Hepatocyte (in vitro differentiated cells): ENCODE measurements around the gene PGP. TPM values are rescaled to one million over a fixed set of nuclear protein-coding genes. Genes with fewer than 3 reads are reported as not detected.

Experiments
- DNase-seq: peaks from one replicate; pipeline ENCODE4 v3.0.0-alpha.2; 2016; ENCODE audit warnings: low spot score
- H2AFZ ChIP-seq: fragments of 200-600 bp; sonication (generic); 2 replicates; pipeline ENCODE4 v1.6.0; 2016; ENCODE audit warnings: antibody characterized with exemption, mild to moderate bottlenecking
- H3K27ac ChIP-seq: fragments of 200-600 bp; sonication (generic); 2 replicates; pipeline ENCODE4 v1.5.1; 2016; ENCODE audit warnings: mild to moderate bottlenecking
- H3K27me3 ChIP-seq: fragments of 200-600 bp; sonication (generic); 2 replicates; pipeline ENCODE4 v1.6.1; 2016
- H3K36me3 ChIP-seq: fragments of 200-600 bp; sonication (generic); replicated peaks from 2 replicates; pipeline ENCODE4 v1.5.1; 2016; ENCODE audit warnings: low read depth; ENCODE audit not compliant: insufficient read depth
- H3K4me1 ChIP-seq: fragments of 200-600 bp; sonication (generic); 2 replicates; pipeline ENCODE4 v1.5.1; 2016; ENCODE audit warnings: mild to moderate bottlenecking, moderate library complexity; ENCODE audit not compliant: insufficient read depth
- H3K4me2 ChIP-seq: fragments of 200-600 bp; sonication (generic); 2 replicates; pipeline ENCODE4 v1.6.0; 2016
- H3K4me3 ChIP-seq: fragments of 200-600 bp; sonication (generic); 2 replicates; pipeline ENCODE4 v1.5.1; 2016; ENCODE audit warnings: mild to moderate bottlenecking
- H3K79me2 ChIP-seq: fragments of 200-600 bp; sonication (generic); 2 replicates; pipeline ENCODE4 v1.6.0; 2017; ENCODE audit warnings: mild to moderate bottlenecking
- H3K9me2 ChIP-seq: fragments of 200-600 bp; sonication (generic); replicated peaks from 2 replicates; pipeline ENCODE4 v1.6.0; 2017; ENCODE audit warnings: mild to moderate bottlenecking; ENCODE audit not compliant: insufficient read depth
- H3K9me3 ChIP-seq: fragments of 200-600 bp; sonication (generic); 2 replicates; pipeline ENCODE4 v1.5.1; 2016; ENCODE audit warnings: low read depth, mild to moderate bottlenecking
- H4K20me1 ChIP-seq: fragments of 200-600 bp; sonication (generic); 2 replicates; pipeline ENCODE4 v1.6.0; 2016; ENCODE audit warnings: mild to moderate bottlenecking; ENCODE audit not compliant: insufficient read depth, poor library complexity, severe bottlenecking
- EZH2 ChIP-seq: fragments of 200-600 bp; sonication (generic); IDR thresholded peaks from 2 replicates; pipeline ENCODE4 v1.6.1; 2016; ENCODE audit warnings: antibody characterized with exemption, mild to moderate bottlenecking, borderline replicate concordance
- EZH2phosphoT487 ChIP-seq: fragments of 200-600 bp; sonication (generic); IDR thresholded peaks from one replicate; pipeline ENCODE4 v1.6.1; 2018; ENCODE audit warnings: antibody characterized with exemption, mild to moderate bottlenecking, low read depth, moderate library complexity; ENCODE audit not compliant: unreplicated experiment, severe bottlenecking
- WGBS: methylation state at CpG from one replicate; pipeline ENCODE4 v1.1.6; 2016; ENCODE audit warnings: low lambda C conversion rate; ENCODE audit errors: missing lambda C conversion rate; 5-methylcytosine and 5-hydroxymethylcytosine counted together
- polyA plus RNA-seq: library from polyadenylated mRNA; unstranded; fragments of >200 nt; fragmentation: Nextera tagmentation; extraction: Ambion mirVana; gene quantifications from 2 replicates; pipeline ENCODE4 v1.2.1, GENCODE V29; 2016
- total RNA-seq: library from RNA; depleted of rRNA; stranded (reverse); fragments of >200 nt; gene quantifications from 2 replicates; pipeline ENCODE4 v1.2.3, GENCODE V29; 2014
- TF ChIP-seq, protein P1 (sequence below): fragments of 200-600 bp; sonication (generic); IDR thresholded peaks from 2 replicates; pipeline ENCODE4 v1.5.1; 2016; ENCODE audit warnings: antibody characterized with exemption, mild to moderate bottlenecking; ENCODE audit not compliant: poor library complexity

PGP gene
- total and polyA plus RNA-seq, 2 experiments from 2014 or later: 20.6 to 38.0 TPM

DNA sequence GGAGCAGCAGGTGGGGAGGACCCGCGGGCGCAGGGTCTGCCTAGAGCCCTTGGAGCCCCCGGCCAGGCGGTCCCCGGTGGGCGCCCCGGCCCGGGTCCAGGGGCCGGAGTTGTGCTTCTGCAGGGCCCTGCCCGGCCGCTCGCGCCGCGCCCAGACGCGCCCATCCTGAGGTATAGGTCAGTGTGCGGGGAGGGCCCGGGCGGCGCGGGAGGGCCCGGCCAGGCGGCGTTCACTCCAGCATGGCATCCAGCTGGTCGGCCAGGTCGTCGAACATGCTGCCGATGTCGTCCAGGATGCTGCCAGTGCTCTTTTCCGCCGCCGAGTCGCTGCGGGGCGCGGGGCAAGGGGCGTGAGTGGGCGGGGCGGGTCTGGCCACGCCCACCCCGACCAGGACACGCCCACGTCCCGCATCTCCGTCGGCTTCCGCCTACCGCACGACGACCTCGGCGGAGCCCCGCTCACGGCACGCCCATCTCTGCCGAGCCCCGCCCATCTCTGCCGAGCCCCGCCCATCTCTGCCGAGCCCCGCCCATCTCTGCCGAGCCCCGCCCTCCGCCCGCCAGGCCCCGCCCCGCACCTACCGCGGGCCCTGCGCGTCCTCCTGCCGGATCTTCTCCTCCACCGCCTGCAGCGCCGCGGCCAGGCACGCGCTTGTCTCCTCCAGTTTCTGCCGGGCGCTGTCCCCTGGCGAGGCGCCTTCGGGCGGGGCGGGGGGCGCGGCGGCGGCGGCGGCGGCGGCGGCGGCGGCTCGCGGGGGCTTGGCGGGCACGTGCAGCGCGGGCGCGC is 36.1 kb downstream of the PGP start:
- Histone ChIP-seq H4K20me1 (no peaks in the 10 kb centered on the region), H3K4me2 (no peak overlapping the region), H3K27me3 (no peaks in the 10 kb centered on the region), H3K79me2 (no peaks in the 10 kb centered on the region), H3K4me3 (no peak overlapping the region), H3K4me1 (no peaks in the 10 kb centered on the region), H3K9me3 (no peaks in the 10 kb centered on the region), H3K9me2 (no peaks in the 10 kb centered on the region), H2AFZ (no peak overlapping the region), H3K27ac (no peak overlapping the region), H3K36me3 (no peaks in the 10 kb centered on the region)
- TF ChIP-seq EZH2: no peak
- TF ChIP-seq, protein P1, sequence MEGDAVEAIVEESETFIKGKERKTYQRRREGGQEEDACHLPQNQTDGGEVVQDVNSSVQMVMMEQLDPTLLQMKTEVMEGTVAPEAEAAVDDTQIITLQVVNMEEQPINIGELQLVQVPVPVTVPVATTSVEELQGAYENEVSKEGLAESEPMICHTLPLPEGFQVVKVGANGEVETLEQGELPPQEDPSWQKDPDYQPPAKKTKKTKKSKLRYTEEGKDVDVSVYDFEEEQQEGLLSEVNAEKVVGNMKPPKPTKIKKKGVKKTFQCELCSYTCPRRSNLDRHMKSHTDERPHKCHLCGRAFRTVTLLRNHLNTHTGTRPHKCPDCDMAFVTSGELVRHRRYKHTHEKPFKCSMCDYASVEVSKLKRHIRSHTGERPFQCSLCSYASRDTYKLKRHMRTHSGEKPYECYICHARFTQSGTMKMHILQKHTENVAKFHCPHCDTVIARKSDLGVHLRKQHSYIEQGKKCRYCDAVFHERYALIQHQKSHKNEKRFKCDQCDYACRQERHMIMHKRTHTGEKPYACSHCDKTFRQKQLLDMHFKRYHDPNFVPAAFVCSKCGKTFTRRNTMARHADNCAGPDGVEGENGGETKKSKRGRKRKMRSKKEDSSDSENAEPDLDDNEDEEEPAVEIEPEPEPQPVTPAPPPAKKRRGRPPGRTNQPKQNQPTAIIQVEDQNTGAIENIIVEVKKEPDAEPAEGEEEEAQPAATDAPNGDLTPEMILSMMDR: no peak
- TF ChIP-seq EZH2phosphoT487: no peak
- WGBS: 78% methylated on average over 28 of the region's 106 CpGs
- no peak for DNase-seq

DNA sequence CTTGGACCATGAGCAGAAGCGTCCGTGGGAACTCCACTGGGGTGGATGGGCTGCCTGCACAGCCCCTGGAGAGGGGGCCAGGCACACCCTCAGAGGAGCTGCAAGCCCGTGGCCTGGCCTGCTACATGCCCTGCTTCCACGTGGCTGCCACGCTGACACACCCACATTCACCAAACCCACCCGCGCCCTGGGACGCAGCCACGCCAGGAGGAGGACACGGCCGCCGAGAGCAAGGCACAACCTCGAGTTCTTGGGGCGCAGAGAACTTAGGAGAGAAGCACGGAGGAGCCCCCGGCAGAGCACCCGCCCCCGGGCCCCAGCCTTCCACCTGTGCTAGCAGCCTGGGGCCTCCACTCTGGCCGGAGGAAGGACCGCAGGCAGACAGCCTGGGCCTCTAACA is 37.1 kb downstream of the PGP start:
- 97% methylated on average over 18 of the region's 20 CpGs for WGBS
- Histone ChIP-seq H2AFZ (no peak overlapping the region), H3K9me3 (no peaks in the 10 kb centered on the region), H3K27me3 (no peaks in the 10 kb centered on the region), H4K20me1 (no peaks in the 10 kb centered on the region), H3K4me1 (no peaks in the 10 kb centered on the region), H3K4me2 (no peak overlapping the region), H3K27ac (no peak overlapping the region), H3K4me3 (no peak overlapping the region), H3K36me3 (no peaks in the 10 kb centered on the region), H3K9me2 (no peaks in the 10 kb centered on the region), H3K79me2 (no peaks in the 10 kb centered on the region)
- no peak for TF ChIP-seq EZH2phosphoT487
- no peak for TF ChIP-seq EZH2
- TF ChIP-seq, protein P1: no peak
- no peak for DNase-seq

DNA sequence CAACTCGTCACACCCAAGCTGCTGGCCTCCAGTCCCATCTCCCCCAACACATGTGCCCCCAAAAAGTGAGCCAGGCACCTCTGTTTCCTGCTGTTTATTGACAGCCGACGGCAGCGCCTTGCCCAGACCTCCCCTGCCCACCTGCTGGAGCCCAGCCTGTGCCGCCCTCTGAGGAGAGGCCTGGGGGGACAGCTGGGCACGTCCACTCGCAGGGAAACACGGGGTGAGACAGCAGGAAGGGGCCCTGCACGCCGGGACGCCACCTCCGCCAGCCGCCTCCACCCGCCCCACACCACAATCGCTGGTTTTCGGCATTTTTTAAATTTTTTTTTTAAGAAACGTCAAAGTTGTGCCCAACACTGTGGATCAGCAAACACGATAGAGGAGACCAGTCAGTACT is 37.5 kb downstream of the PGP start:
- Histone ChIP-seq H3K9me3 (no peaks in the 10 kb centered on the region), H3K27ac (no peak overlapping the region), H3K4me1 (no peaks in the 10 kb centered on the region), H3K4me2 (no peak overlapping the region), H3K27me3 (no peaks in the 10 kb centered on the region), H3K4me3 (no peak overlapping the region), H3K79me2 (no peaks in the 10 kb centered on the region), H3K36me3 (no peaks in the 10 kb centered on the region), H2AFZ (no peak overlapping the region), H4K20me1 (no peaks in the 10 kb centered on the region), H3K9me2 (no peaks in the 10 kb centered on the region)
- no peak for DNase-seq
- 91% methylated on average over 18 of the region's 18 CpGs for WGBS
- TF ChIP-seq EZH2phosphoT487 (no peak), EZH2 (no peak)
- TF ChIP-seq, protein P1: no peak
